GM19452 (cell line): ENCODE results near the gene BCAS3.

Source experiments
- ATAC-seq: cut with Tn5 transposase; IDR thresholded peaks from one replicate; pipeline ENCODE4 v1.9.1; 2021; ENCODE audit not compliant: unreplicated experiment

Gene BCAS3

DNA sequence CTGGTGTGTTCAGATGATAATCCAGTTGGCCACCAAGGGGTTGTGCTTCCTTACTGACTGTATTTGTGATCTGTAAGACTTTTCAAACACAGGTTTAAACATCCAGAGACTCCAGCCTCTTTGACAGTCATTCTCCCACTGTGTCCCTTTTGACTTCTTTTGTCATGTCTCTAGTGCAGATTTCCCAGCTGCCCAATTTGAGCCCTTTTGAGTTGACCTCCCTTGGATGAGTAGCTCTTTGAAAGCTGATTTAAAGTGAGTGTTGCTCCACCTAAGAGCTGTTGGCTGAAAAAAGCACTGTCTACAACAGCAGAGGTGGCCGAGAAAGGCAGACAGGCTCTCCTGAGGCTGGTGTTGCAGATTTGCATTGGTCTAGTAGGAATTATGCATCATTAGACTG, 533.6 kb downstream of the BCAS3 start:
- ATAC-seq: no peak

DNA sequence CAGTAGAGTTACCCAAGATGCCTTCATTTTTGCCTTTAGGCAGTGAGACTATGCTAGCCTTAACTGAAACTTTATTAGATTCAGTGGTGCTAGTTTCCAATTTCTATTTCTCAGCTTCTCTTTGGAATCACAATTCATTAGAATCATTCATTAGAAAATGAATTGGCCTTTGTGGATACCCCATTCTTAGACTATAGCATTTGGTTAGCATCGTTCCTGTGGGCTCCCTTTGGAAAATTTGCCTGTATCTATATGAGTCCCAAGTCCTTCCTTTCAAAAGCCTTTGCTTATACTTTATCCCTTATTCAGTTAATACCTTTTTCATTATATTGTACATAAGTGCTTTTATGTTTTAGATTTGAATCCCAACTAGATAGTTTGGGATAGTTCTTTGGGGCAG, 535.0 kb downstream of the BCAS3 start:
- no peak for ATAC-seq

DNA sequence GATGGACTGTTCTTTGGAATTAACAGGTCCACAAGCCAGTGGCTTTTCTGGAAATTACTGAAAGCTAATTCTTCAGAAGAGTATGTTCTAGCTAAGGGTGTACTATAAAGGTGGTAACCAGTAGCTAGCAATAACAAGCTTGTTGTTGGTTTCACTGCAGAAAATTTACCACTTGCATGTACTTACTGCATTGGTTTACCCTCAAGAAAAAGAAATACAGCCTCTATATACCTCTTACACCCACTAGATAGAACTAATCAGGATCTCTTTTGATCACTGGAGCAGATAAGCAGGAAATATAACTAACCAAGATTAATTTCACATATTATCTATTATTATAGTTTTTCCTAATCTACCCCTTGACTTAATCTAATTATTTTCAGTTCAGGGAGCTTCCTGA, 537.1 kb downstream of the BCAS3 start:
- ATAC-seq: no peak

DNA sequence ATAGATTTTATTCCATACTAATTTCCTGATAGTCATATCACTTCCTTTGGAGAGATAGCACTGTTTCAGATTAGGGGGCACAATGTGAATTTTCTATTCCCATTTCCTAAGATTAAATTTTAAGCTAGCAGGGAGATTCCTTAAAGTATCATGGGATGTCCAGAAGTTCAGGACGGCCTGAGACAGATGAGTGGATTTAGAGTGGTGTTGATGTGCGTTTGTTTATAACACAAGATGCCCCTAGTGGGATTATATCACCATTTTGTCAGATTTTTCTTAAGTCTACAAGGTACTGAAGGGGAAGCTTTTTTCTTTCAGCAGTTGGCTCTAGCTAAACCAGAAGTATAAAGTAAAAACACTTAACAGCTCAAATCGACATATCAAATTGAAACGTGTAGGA, 538.4 kb downstream of the BCAS3 start:
- ATAC-seq: no peak

DNA sequence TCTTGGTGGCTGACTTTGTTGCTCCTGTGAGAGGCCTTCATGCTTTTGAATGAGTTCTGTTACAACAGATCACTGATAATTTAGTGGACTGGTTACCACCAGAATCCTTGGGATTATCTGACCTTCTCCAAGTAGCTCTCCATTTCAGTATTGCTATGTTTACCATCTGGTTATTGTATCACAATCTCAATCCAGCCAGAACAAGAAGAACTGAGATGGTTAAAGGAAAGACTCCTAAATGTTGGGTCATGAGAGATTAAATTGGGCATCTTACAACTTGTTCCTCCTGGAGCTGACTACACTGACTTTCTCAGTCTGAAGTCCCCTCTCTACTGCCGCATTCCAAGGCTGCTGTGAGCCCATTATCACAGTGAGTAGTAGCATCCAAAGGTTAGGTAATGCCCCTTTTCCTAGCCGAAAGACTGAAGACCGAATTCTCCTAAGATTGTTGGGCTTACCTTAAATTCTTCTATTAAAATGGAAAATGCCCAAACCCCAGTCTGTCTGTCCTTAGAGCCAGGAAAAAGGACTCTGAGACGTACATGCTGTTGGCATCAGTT, 540.3 kb downstream of the BCAS3 start:
- ATAC-seq: no peak

DNA sequence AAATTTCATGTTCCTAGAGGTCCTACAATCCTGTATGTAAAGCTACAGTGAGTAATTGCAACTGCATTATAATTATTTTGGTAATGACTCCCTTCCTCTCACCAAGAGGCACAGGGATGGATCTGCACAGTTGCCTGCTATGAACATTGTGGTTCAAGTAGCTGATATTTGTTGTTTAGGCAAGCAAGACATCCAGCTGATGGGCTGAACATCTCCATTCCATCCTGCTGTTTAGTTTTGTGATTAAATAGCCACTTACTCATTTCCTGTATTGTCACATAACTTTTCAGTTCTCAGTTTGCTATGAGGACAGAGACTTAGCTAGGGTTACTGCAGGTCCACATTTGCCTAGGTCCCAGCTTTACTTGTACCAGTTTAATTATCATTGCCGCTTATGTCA, 540.8 kb downstream of the BCAS3 start:
- no peak for ATAC-seq

DNA sequence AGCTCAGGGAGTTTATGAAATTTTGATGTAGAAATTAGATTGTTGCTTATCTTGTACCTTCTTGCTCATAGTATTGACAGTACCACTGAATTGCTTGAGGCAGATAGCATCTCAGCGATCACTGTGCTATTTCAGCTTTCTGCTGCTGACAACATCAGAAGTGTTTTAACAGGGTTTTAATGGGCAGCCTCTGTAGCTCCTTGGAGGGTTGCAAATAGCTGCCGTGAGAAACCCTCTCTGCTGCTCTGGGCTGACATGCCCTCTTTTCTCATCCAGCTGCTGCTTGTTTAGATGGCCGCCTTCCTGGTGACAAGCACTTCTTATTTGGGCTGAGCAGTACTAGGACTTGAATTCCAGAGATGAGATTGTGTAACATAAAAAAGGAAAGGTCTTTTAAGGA, 541.8 kb downstream of the BCAS3 start:
- no peak for ATAC-seq

DNA sequence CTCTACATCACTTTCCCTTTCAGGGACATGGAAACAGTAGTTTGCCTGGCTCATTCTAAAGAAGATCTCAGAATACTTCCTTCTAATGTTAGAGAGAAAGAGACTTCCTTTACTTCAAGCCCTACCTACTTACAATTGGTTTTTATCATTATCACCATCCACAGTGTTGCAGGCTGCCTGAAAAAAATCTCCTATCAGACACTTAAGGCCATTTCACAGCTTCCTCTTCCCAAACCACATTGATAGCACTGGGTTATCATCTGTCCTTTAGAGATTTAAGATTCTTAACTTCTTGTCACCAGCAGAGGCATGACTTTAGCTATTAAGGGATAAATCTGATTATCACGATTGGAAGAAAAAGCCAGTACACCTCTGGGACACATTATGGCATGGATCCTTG, 543.5 kb downstream of the BCAS3 start:
- ATAC-seq: no peak

DNA sequence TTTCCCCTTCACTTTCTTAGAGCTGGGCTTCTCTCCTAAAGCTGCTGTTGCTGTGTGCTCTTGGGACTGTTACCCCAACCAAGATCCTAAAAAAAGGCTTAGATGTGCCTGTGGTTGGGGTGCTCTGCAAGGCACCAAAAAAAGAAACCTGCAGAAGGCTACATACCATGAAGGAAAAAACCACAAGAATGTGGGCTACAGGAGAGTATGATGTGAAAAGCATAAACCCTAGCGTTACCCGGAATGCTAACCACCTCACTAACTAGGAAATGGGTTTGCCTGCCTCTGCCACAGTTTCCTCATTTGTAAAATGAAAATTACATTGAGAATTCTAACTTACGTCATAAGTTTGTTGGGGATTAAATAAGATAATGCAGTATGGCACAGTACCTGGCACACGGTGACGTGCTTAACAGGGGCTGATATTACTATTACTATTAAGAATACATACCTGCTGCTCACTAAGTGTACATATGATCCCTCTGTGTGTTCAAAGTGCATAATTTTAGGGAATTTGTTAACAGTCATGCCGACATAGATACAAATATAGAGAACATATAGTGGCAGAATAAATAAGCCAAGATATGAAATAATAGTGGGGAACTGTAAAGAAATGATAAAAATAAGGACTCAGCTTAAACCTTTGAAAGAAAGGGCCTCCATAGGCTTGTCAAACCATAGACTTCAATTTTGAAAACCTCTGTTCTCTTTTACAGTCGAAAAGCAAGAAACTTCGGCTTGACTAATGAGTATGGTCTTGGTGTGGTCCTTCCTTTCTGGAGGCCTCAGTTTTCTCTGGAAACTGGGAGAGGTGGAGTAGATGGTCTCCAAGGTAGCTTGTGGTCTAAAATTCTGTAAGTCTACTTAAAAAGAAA, 544.2 kb downstream of the BCAS3 start:
- no peak for ATAC-seq

DNA sequence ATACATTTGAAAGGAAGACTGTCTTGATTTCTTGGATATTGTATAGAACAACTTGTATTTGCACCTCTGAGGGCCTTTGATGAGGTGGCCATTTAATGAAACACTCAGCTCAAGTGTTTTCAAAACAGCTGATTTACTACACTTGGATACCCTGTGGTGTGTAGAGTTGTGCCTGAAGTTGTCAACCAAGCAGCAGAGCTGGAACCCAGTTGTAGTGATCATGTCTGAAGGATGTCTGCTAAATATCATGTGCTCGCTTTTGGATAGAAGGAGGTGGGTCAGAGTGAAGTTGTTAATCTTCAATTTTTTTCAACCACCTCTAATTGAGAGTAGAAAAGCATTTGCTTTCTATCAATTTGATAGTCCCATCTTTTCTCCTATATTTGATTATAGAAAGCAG, 546.1 kb downstream of the BCAS3 start:
- no peak for ATAC-seq

DNA sequence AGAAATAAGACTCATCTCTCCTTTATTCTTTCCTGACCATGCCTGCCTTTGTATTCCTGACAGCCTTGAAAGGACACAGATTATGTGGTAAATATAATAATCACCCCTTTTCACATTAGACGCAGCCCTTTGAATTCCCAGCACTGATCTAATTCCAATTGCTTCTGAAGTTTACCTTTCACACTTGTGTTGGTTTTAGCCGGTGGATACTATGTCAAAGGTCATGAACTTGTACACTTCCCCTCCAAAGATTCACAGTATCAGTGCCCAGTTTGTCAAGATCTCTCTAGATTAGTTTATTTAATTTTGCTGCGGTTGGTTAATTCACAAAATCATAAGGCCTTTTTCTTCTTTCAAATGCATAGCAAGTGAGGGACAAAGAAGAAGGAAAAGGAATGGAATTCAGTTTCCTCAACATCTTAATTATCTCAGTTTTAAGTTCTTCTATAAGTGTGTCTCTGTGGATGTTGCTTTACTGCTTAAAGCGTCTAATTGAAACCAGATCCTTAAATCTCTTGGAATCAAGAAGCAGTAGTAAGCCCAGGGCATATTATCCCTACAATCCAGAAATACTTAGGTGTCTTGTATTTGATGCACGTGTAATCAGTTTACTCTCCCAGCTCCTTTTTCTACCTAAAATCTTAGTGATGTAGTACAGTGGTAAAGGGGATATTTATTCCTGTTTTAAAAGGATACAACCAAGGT, 547.7 kb downstream of the BCAS3 start:
- ATAC-seq: no peak

DNA sequence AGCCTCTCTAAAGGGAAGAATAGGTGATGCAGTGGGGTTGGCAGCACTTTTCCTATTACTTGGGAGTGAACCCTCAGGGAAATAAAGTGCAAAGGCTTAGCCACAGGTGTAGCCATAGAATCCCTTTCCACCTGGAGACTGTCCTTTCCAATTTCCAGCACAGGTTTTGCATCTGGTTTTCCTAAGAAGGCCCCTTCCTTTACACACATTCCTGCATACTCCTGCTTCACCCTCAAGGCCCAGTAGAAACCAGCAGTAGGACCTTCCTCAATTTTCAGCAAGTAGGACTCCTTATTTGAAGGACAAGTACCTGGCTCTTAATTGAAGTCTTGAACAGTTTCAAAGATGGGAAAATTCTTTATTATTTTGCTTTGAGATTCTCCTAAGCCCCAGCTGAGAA, 550.2 kb downstream of the BCAS3 start:
- no peak for ATAC-seq

DNA sequence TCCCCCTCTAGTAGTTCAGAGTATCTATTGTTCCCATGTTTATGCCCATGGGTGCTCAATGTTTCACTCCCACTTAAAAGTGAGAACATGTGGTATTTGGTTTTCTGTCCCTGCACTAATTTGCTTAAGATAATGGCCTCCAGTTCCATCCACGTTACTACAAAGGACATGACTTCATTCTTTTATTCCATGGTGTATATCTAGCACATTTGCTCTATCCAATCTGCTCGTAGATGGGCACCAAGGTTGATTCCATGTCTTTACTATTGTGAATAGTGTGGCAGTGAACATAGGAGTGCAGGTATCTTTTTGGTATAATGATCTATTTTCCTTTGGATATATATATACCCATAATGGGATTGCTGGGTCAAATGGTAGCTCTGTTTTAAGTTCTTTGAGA, 552.8 kb downstream of the BCAS3 start:
- no peak for ATAC-seq

DNA sequence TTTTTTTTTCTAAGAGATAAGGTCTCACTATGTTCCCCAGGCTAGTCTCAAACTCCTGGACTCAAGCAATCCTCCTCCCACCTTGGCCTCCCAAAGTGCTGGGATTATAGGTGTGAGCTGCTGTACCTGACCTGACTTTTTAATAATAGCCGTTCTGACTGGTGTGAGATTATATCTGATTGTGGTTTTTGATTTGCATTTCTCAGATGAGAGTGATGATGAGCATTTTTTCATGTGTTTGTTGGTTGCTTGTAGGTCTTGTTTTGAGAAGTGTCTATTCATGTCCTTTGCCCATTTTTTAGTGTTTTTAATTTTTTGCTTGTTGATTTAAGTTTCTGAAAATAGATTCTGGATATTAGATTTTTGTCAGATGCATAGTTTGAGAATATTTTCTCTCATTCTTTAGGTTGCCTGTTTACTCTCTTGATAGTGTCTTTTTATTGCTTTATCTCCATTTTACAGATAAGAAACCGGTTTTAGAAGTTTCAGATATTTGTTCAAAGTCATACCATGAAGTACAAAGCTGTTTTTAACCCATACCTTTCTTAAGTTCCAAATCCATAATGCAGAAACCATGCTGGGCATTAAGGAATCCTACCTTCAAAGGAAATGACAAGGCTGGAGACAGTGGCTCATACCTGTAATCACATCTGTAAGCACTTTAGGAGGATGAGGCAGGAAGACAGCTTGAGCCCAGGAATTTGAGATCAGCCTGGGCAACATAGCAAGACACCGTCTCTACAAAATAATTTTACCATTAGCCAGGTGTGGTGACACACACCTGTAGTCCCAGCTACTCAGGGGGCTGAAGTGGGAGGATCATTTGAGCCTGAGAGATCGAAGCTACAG, 553.5 kb downstream of the BCAS3 start:
- ATAC-seq: no peak

DNA sequence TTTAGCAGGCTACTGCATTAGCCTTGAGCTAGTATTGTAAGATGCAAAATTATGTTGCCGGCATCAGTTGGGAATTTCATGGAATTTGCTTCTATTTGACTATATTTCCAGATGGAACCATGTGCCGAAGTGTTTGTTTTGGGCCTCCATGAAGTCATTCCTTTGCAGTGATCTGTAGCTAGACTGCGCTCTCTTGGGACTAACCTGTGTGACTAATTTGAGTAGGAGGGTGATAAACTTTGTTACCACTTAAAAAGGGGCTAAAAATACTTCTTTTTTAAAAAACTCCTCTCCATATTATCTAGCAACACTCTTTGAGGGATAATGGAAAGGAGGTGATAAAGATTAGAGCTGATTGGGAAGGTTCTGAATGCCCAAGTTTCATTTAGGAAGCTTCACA, 555.2 kb downstream of the BCAS3 start:
- no peak for ATAC-seq

DNA sequence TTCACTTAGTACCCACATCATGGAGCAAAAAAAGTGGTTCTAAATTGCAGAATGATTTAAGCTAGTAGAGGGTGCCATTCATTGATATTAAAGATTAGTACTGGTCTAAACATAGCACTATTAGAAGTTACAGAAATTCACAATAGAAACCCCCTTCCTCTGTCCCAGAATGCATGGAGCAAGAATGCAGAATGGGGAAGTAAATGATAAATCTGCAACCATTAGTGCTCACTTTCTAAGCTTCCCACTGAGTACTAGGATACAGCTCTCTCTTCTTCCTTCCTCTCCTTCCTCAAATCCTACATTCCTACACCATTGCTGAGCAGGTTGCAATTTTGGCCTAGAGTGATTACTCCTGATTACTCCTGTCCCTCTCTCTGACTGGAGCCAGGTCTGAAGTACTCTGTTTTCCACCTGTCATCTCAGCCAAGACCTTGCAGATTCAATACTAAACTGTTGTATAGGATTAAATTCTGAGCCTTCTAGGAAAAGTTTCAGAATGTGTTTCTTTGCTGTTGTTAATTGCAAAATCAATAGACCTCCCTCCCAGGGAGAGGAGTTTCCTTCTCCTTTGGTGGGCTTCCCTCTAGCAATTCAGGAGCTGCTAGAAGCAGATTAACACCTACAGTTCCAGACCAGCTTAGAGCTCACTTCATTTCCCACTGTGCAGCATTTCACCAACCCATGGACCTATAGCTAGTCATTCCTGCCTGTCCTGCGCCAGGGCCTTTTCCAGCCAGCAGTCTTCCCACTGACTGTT, 556.5 kb downstream of the BCAS3 start:
- no peak for ATAC-seq

DNA sequence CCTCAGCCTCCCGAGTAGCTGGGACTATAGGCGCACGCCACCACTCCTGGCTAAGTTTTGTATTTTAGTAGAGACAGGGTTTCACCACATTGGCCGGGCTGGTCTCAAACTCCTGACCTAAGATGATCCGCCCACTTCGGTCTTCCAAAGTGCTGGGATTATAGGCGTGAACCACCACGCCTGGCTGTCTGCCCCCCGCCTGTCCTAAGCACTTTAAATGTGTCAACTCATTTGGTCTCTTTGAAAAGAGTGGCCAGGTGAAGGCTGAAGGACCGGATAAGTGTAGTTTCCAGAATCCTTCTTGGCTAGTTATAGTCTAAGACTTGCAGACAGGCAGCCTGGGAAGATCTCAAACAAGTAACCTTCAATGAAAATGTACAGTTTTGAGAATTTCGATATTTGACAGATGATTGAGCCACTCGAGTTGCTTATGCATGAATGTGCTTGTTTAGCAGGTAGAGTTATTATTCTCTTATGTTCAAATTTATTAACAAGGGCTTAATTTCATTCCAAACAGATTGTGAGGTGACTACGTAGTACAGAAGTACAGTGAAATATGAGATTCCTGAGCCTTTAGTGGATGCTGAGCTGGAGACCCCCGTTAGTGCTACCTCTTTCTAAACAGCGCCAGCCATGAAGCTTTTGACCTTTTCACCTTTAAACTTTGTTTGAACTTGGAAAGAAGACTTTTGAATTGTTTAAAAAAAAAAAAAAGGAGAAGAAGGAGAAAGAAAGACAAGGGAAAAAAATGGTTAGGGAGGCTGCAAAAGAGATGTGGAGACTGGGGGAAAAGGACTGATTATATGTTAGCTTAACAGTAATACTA, 557.6 kb downstream of the BCAS3 start:
- no peak for ATAC-seq

DNA sequence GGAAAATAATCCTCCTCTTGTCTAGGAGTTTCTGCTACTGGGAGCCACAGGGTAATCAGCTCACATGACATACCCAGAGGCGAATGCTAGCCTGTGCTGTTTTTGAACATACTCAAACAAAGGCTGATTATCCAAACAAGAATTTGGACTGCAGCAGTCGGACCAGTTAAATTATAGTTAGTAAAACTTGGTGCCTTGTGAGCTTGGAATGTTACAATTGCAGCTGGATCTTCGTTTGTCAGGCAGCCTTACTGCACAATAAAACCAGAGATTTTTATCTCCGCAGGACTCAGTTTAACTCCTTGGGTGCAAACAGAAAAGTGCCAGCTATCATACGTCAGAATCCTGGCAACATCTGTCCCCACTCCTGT, 558.2 kb downstream of the BCAS3 start:
- ATAC-seq: no peak

DNA sequence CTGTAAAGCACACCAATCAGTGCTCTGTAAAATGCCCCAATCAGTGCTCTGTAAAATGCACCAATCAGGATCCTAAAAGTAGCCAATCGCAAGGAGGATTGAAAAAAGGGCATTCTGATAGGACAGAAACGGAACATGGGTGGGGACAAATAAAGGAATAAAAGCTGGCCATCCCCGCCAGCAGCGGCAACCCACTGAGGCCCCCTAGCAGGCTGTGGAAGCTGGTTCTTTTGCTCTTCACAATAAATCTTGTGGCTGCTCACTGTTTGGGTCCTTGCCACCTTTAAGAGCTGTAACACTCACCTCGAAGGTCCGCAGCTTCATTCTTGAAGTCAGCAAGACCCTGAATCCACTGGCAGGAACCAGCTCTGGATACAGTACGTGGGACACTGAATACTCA, 559.6 kb downstream of the BCAS3 start:
- no peak for ATAC-seq

DNA sequence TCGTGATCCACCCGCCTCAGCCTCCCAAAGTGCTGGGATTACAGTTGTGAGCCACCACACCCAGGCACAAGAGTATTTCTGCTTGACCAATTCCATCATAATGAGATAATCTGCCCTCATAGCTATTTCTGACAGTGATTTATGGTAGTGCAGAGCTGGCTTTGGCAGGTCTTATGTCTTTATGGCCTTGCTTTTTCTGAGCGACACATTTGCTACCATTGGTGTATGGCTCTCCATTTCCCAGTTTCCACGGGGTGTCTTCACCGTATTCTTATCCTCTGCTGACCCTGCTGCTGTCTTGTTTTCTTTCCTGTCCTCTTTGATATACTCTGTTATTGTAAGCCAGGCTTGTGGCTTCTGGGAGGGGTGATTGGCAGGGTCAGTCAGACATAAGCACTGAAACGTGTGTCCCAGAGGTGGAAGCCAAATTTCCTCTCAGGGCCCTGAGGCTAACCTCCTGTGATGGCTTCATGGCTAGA, 560.8 kb downstream of the BCAS3 start:
- no peak for ATAC-seq
